B cell (primary cell): ENCODE measurements around the gene PANK1. TPM values are rescaled to one million over a fixed set of nuclear protein-coding genes. Genes with fewer than 3 reads are reported as not detected.

Experiments
- ATAC-seq: fragments of 200-7000 bp; cut with Tn5 transposase; one replicate; pipeline ENCODE4 v1.10.0; 2021; ENCODE audit warnings: low read depth, mild to moderate bottlenecking, moderate number of reproducible peaks, moderate library complexity
- CTCF ChIA-PET: fragments of 350-600 bp; sonication (Branson Sonifier 250); formaldehyde crosslinking; loops from one replicate; lab custom pipeline; 2021; ENCODE audit warnings: antibody characterized with exemption, inconsistent platforms; lab: Charles Lee
- POLR2A ChIA-PET: fragments of 350-600 bp; sonication (Branson Sonifier 250); formaldehyde crosslinking; loops from one replicate; lab custom pipeline; 2021; ENCODE audit warnings: antibody characterized with exemption; lab: Charles Lee
- DNase-seq: peaks from one replicate; pipeline ENCODE4 v3.0.0; 2013
- H2AFZ ChIP-seq: 2 replicates; pipeline ENCODE4 v1.6.1; 2012; ENCODE audit warnings: mild to moderate bottlenecking, low read depth, low read length; ENCODE audit not compliant: insufficient read depth, poor library complexity, severe bottlenecking
- H3K27ac ChIP-seq, 2 donors: 1 replicate in 1 of 2; 2 replicates in 1 of 2; pipeline ENCODE4 v1.5.1; 2012 to 2013; ENCODE audit warnings: low read length in 2 of 2, mild to moderate bottlenecking in 2 of 2, moderate library complexity in 1 of 2
- H3K27me3 ChIP-seq, 4 experiments: fragments of 200-600 bp in 1 of 4; sonication (generic) in 1 of 4; replicated peaks in 1 of 4; 1 replicate in 2 of 4; 2 replicates in 2 of 4; pipeline versions ENCODE4 v1.6.1 to v1.7.0; 2013 to 2016; ENCODE audit warnings: low read length in 3 of 4, mild to moderate bottlenecking in 2 of 4, mixed read lengths in 1 of 4, moderate library complexity in 1 of 4; ENCODE audit not compliant: insufficient read depth in 4 of 4, control insufficient read depth in 3 of 4; ENCODE audit errors: control extremely low read depth in 1 of 4
- H3K36me3 ChIP-seq, 2 experiments: replicated peaks in 1 of 2; 1 replicate in 1 of 2; 2 replicates in 1 of 2; pipeline versions ENCODE4 v1.6.1 to v1.7.1; 2013; ENCODE audit warnings: low read length in 1 of 2; ENCODE audit not compliant: insufficient read depth in 2 of 2, control insufficient read depth in 1 of 2; ENCODE audit errors: control extremely low read depth in 1 of 2, extremely low read depth in 1 of 2
- H3K4me1 ChIP-seq, 2 donors: fragments of 200-600 bp in 1 of 2; sonication (generic) in 1 of 2; 1 replicate in 1 of 2; 2 replicates in 1 of 2; pipeline versions ENCODE4 v1.5.1 to v1.6.1; 2013 to 2017; ENCODE audit warnings: low read length in 2 of 2; ENCODE audit not compliant: control insufficient read depth in 2 of 2, insufficient read depth in 2 of 2
- H3K4me2 ChIP-seq: replicated peaks from 2 replicates; pipeline ENCODE3; 2012; ENCODE audit warnings: mild to moderate bottlenecking, low read depth, low read length; ENCODE audit not compliant: poor library complexity, severe bottlenecking
- H3K4me3 ChIP-seq, 5 experiments: fragments of 200-600 bp in 1 of 5; sonication (generic) in 1 of 5; 1 replicate in 3 of 5; 2 replicates in 2 of 5; pipeline versions ENCODE4 v1.5.1 to v1.7.0; 2011 to 2016; ENCODE audit warnings: low read length in 4 of 5, mild to moderate bottlenecking in 4 of 5, low read depth in 2 of 5, control low read depth in 1 of 5, moderate library complexity in 1 of 5; ENCODE audit not compliant: insufficient read depth in 1 of 5; ENCODE audit errors: control extremely low read depth in 1 of 5, extremely low read depth in 1 of 5
- H3K79me2 ChIP-seq: fragments of 200-600 bp; sonication (generic); one replicate; pipeline ENCODE4 v1.6.0; 2016; ENCODE audit warnings: low read length; ENCODE audit not compliant: control insufficient read depth, insufficient read depth
- H3K9ac ChIP-seq: fragments of 200-600 bp; sonication (generic); 2 replicates; pipeline ENCODE4 v1.6.1; 2017; ENCODE audit warnings: mild to moderate bottlenecking, low read length, moderate library complexity
- H3K9me3 ChIP-seq, 3 donors: one replicate each; pipeline versions ENCODE4 v1.6.1 to v1.7.1; 2013; ENCODE audit warnings: low read length in 2 of 3; ENCODE audit not compliant: control insufficient read depth in 2 of 3, insufficient read depth in 1 of 3; ENCODE audit errors: control extremely low read depth in 1 of 3
- H4K20me1 ChIP-seq: 2 replicates; pipeline ENCODE4 v1.6.0; 2012; ENCODE audit warnings: mild to moderate bottlenecking, low read length; ENCODE audit not compliant: insufficient read depth, control insufficient read depth, poor library complexity, severe bottlenecking
- H3K27ac Mint-ChIP-seq: one replicate; pipeline ENCODE4 v1.8.0; 2021; ENCODE audit warnings: mixed read lengths
- H3K27me3 Mint-ChIP-seq: one replicate; pipeline ENCODE4 v1.8.0; 2021; ENCODE audit warnings: mixed read lengths
- H3K4me1 Mint-ChIP-seq: one replicate; pipeline ENCODE4 v1.8.0; 2021; ENCODE audit warnings: mixed read lengths
- H3K4me3 Mint-ChIP-seq: one replicate; pipeline ENCODE4 v1.8.0; 2021; ENCODE audit warnings: mixed read lengths
- H3K9me3 Mint-ChIP-seq: one replicate; pipeline ENCODE4 v1.8.0; 2022; ENCODE audit warnings: mixed read lengths; ENCODE audit not compliant: insufficient read depth
- CTCF ChIP-seq: fragments of 200-600 bp; IDR thresholded peaks from one replicate; pipeline ENCODE4 v1.8.0; 2022; ENCODE audit warnings: antibody characterized with exemption, mild to moderate bottlenecking
- EZH2 ChIP-seq: IDR thresholded peaks from 2 replicates; pipeline ENCODE4 v1.6.1; 2012; ENCODE audit warnings: borderline replicate concordance, low read depth, mild to moderate bottlenecking, moderate library complexity, low read length; ENCODE audit not compliant: insufficient read depth, poor library complexity, severe bottlenecking
- WGBS: methylation state at CpG from one replicate; pipeline ENCODE4 v1.1.5; 2013; ENCODE audit warnings: missing lambda C conversion rate; ENCODE audit not compliant: insufficient coverage; 5-methylcytosine and 5-hydroxymethylcytosine counted together
- intact Hi-C: fragments of 100-400 bp; cut with micrococcal nuclease; formaldehyde crosslinking; loops from one replicate; pipeline ENCODE4 v1.10.0; 2022
- polyA plus RNA-seq: library from polyadenylated mRNA; depleted of rRNA; stranded (reverse); fragments of >200 nt; gene quantifications from 2 replicates; pipeline ENCODE4 v1.2.3, GENCODE V29; 2012
- total RNA-seq, 2 donors: library from RNA; stranded (reverse); fragments of 120-200 nt in 1 of 2; gene quantifications; 1 replicate in 1 of 2; 2 replicates in 1 of 2; pipeline versions ENCODE4 v1.2.3 to v1.2.4, GENCODE V29; 2013 to 2022

The PANK1 gene
- total and polyA plus RNA-seq, 2 donors (not counting 1 experiment from before 2014, with no cell fraction given): 0.31 to 2.9 TPM

GRCh38 chr10:89683883-89684282, 38.8 kb upstream of the PANK1 start:
- no peak overlapping the region for H3K4me3 Mint-ChIP-seq
- H3K4me3 ChIP-seq: no peak overlapping the region
- no peaks in the 10 kb centered on the region for H3K9me3 ChIP-seq
- H3K9ac ChIP-seq: no peak overlapping the region
- 84% methylated on average over 5 of the region's 5 CpGs for WGBS
- H3K27ac ChIP-seq: no peak overlapping the region
- ChIA-PET CTCF (interaction anchor here (0.6 kb wide), 1 partner anchor 23 kb away, joined by 3 read pairs; no protein-coding TSS in a partner anchor), POLR2A (no interaction called here)
- DNase-seq (no peak), ATAC-seq (no peak)
- intact Hi-C loops: no loop called here
- no peaks in the 10 kb centered on the region for H3K27me3 ChIP-seq
- no peaks in the 10 kb centered on the region for H3K36me3 ChIP-seq
- peaks cover 4% of the 10 kb centered on the region for H3K4me1 Mint-ChIP-seq
- no peaks in the 10 kb centered on the region for H4K20me1 ChIP-seq
- H3K27ac Mint-ChIP-seq: no peak overlapping the region
- TF ChIP-seq CTCF (no peak), EZH2 (no peak)
- peaks cover 8% of the 10 kb centered on the region for H3K27me3 Mint-ChIP-seq
- H2AFZ ChIP-seq: no peak overlapping the region
- H3K4me1 ChIP-seq: no peaks in the 10 kb centered on the region
- no peak overlapping the region for H3K4me2 ChIP-seq
- H3K9me3 Mint-ChIP-seq: no peaks in the 10 kb centered on the region
- H3K79me2 ChIP-seq: no peaks in the 10 kb centered on the region

- H3K27me3 ChIP-seq: no peaks in the 10 kb centered on the region
- no peak for TF ChIP-seq CTCF
- no peak for TF ChIP-seq EZH2
- H3K4me3 Mint-ChIP-seq: no peak overlapping the region
- no peak overlapping the region for H3K27ac ChIP-seq
- no peak for DNase-seq
- H3K9ac ChIP-seq: no peak overlapping the region
- H3K4me1 Mint-ChIP-seq: no peaks in the 10 kb centered on the region
- H3K4me1 ChIP-seq: no peaks in the 10 kb centered on the region
- no peaks in the 10 kb centered on the region for H3K9me3 Mint-ChIP-seq
- H3K4me3 ChIP-seq: no peak overlapping the region
- H3K9me3 ChIP-seq: no peaks in the 10 kb centered on the region
- H3K4me2 ChIP-seq: no peak overlapping the region
- no peaks in the 10 kb centered on the region for H3K79me2 ChIP-seq
- ATAC-seq: no peak
- no peaks in the 10 kb centered on the region for H4K20me1 ChIP-seq
- H3K27me3 Mint-ChIP-seq: peaks cover 8% of the 10 kb centered on the region
- intact Hi-C loops: no loop called here
- H3K27ac Mint-ChIP-seq: no peak overlapping the region
- POLR2A ChIA-PET: no interaction called here
- H2AFZ ChIP-seq: no peak overlapping the region
- WGBS: 100% methylated on average over 1 of the region's 3 CpGs
- CTCF ChIA-PET: no interaction called here
- no peaks in the 10 kb centered on the region for H3K36me3 ChIP-seq
Measured at GRCh38 chr10:89679986-89680385, 34.9 kb upstream of the PANK1 start.
